ENCODE data around the gene AHNAK.

- TF ChIP-seq CTCF (conservative IDR thresholded peaks at IDR 0.05 in 1 of 2, IDR thresholded peaks at IDR 0.05 in 1 of 2; ENCODE audit: extremely low read depth in 1 of 2, insufficient read depth in 1 of 2, low read depth in 1 of 2, low read length in 2 of 2) = peak in 1 of 2 donors; percentile 19
- TF ChIP-seq EZH2 (IDR thresholded peaks at IDR 0.05; ENCODE audit: borderline replicate concordance, low read length) = no peak
These were observed 966 bp downstream of the AHNAK start for GRCh38 chr11:62545437-62546243.

Measured in mammary epithelial cell (primary cell).